RWPE2 (cell line): Measurements from ENCODE around the gene MYBBP1A.

ENCODE experiments used
- ATAC-seq: fragments of 200-7000 bp; cut with Tn5 transposase; 3 replicates; pipeline ENCODE4 v1.9.1; 2021; ENCODE audit warnings: low read depth
- DNase-seq: peaks from one replicate; pipeline ENCODE4 v3.0.0-alpha.2; 2020; ENCODE audit warnings: low spot score
- H3K27ac ChIP-seq: fragments of 450-650 bp; 2 replicates; pipeline ENCODE4 v1.5.1; 2017; ENCODE audit warnings: mild to moderate bottlenecking; ENCODE audit not compliant: poor library complexity, severe bottlenecking
- H3K27me3 ChIP-seq: fragments of 250-450 bp; sonication (Bioruptor Pico); 2 replicates; pipeline ENCODE4 v1.5.1; 2021; ENCODE audit warnings: mild to moderate bottlenecking, moderate library complexity; ENCODE audit not compliant: insufficient read depth, poor library complexity, severe bottlenecking
- H3K36me3 ChIP-seq: fragments of 250-450 bp; sonication (Bioruptor Pico); 2 replicates; pipeline ENCODE4 v1.5.1; 2020; ENCODE audit warnings: low read depth, mild to moderate bottlenecking, moderate library complexity
- H3K4me1 ChIP-seq: fragments of 250-450 bp; sonication (Bioruptor Pico); 2 replicates; pipeline ENCODE4 v1.5.1; 2021; ENCODE audit warnings: mild to moderate bottlenecking, moderate library complexity; ENCODE audit not compliant: insufficient read depth, poor library complexity, severe bottlenecking
- H3K4me3 ChIP-seq: fragments of 250-450 bp; sonication (Bioruptor Pico); 2 replicates; pipeline ENCODE4 v1.5.1; 2021; ENCODE audit warnings: mild to moderate bottlenecking, moderate library complexity; ENCODE audit not compliant: severe bottlenecking
- H3K9me3 ChIP-seq: fragments of 250-450 bp; sonication (Bioruptor Pico); 2 replicates; pipeline ENCODE4 v1.5.1; 2021; ENCODE audit warnings: mild to moderate bottlenecking, moderate library complexity; ENCODE audit not compliant: severe bottlenecking
- CTCF ChIP-seq: fragments of 450-650 bp; IDR thresholded peaks from one replicate; pipeline ENCODE4 v1.5.1; 2017; ENCODE audit warnings: mild to moderate bottlenecking, moderate library complexity; ENCODE audit not compliant: poor library complexity, severe bottlenecking

Gene MYBBP1A

GRCh38 chr17:4488989-4489595 is 66.1 kb downstream of the MYBBP1A start:
- Histone ChIP-seq H3K9me3 (no peaks in the 10 kb centered on the region), H3K4me3 (no peak overlapping the region), H3K36me3 (no peaks in the 10 kb centered on the region), H3K27me3 (no peaks in the 10 kb centered on the region), H3K27ac (no peak overlapping the region), H3K4me1 (no peaks in the 10 kb centered on the region)
- ATAC-seq: peak; percentile 43; the same call in 1 of the 3 replicates
- no peak for TF ChIP-seq CTCF
- DNase-seq: no peak
